DMS53 (cell line): ENCODE data around the gene SHOC1.
A peak's percentile ranks its signal among the peaks of the same experiment; 100 is the strongest.
"Not testable (repeated sequence)": the region's sequence is repeated elsewhere in the genome, so short reads cannot be mapped to it uniquely, and the experiment has no call there.

Source experiments
- DNase-seq: peaks from one replicate; lab custom pipeline; 2025; lab: John Stamatoyannopoulos, UW

The SHOC1 gene

GRCh38 chr9:111794835-111795556 lies at the start of gene SHOC1:
Gene SHOC1, minus strand, starts transcription at chr9:111794937. Its CDS starts 3,519 bp downstream, at chr9:111791418.
- no peak for DNase-seq

- peak; percentile 39 for DNase-seq
These were observed 49.2 kb upstream of the SHOC1 start for GRCh38 chr9:111843971-111844370.

- no peak for DNase-seq
These were observed 47.6 kb upstream of the SHOC1 start for GRCh38 chr9:111842313-111842712.

- no peak for DNase-seq
These were observed 45.7 kb upstream of the SHOC1 start for GRCh38 chr9:111840442-111840841.

- DNase-seq, result no peak
These were observed 45.2 kb upstream of the SHOC1 start for GRCh38 chr9:111839987-111840386.

- no peak for DNase-seq
These were observed 44.6 kb upstream of the SHOC1 start for GRCh38 chr9:111839387-111839786.

GRCh38 chr9:111838439-111838838 lies 43.7 kb upstream of the SHOC1 start:
- DNase-seq, result no peak

- DNase-seq, result no peak
These were observed 41.6 kb upstream of the SHOC1 start for GRCh38 chr9:111836311-111836710.

GRCh38 chr9:111833941-111834340 lies 39.2 kb upstream of the SHOC1 start:
- no peak for DNase-seq

GRCh38 chr9:111832449-111832848 lies 37.7 kb upstream of the SHOC1 start:
- no peak for DNase-seq

GRCh38 chr9:111831371-111832108 lies 36.8 kb upstream of the SHOC1 start:
- DNase-seq, result no peak

GRCh38 chr9:111828193-111828592 lies 33.5 kb upstream of the SHOC1 start:
- DNase-seq, result peak; percentile 37

GRCh38 chr9:111825468-111826145 lies 30.9 kb upstream of the SHOC1 start:
- no peak for DNase-seq

- no peak for DNase-seq
These were observed 26.3 kb upstream of the SHOC1 start for GRCh38 chr9:111821006-111821528.

GRCh38 chr9:111819360-111819759 lies 24.6 kb upstream of the SHOC1 start:
- no peak for DNase-seq

- DNase-seq, result no peak
These were observed 20.7 kb upstream of the SHOC1 start for GRCh38 chr9:111815285-111816070.

GRCh38 chr9:111812337-111812736 lies 17.6 kb upstream of the SHOC1 start:
- DNase-seq, result no peak

GRCh38 chr9:111810908-111811307 lies 16.2 kb upstream of the SHOC1 start:
- DNase-seq, result no peak

- DNase-seq, result not testable (repeated sequence)
These were observed 15.7 kb upstream of the SHOC1 start for GRCh38 chr9:111810415-111810814.

GRCh38 chr9:111807197-111807596 lies 12.5 kb upstream of the SHOC1 start:
- no peak for DNase-seq

GRCh38 chr9:111806259-111806658 lies 11.5 kb upstream of the SHOC1 start:
- DNase-seq, result no peak

- peak; percentile 51 for DNase-seq
These were observed 11.1 kb upstream of the SHOC1 start for GRCh38 chr9:111805830-111806241.
